Esophagus muscularis mucosa (tissue), 4 donors: ENCODE data around the gene GRB7. TPM values are rescaled to one million over a fixed set of nuclear protein-coding genes. Genes with fewer than 3 reads are reported as not detected.
"Not testable (repeated sequence)": the region's sequence is repeated elsewhere in the genome, so short reads cannot be mapped to it uniquely, and the experiment has no call there.

Source experiments
- DNase-seq: peaks from one replicate; pipeline ENCODE4 v3.0.0-alpha.2; 2017; ENCODE audit errors: extremely low spot score
- H3K27ac ChIP-seq, 4 donors: fragments of 200-600 bp; sonication (generic); replicated peaks in 1 of 4; 1 replicate in 3 of 4; 2 replicates in 1 of 4; pipeline ENCODE4 v1.5.1; 2016 to 2019; ENCODE audit warnings: mild to moderate bottlenecking in 1 of 4
- H3K27me3 ChIP-seq, 4 donors: fragments of 200-600 bp; sonication (generic); one replicate each; pipeline versions ENCODE4 v1.5.1 to v1.6.0; 2016 to 2019
- H3K36me3 ChIP-seq, 4 donors: fragments of 200-600 bp; sonication (generic); one replicate each; pipeline ENCODE4 v1.5.1; 2016 to 2019
- H3K4me1 ChIP-seq, 4 donors: fragments of 200-600 bp; sonication (generic); one replicate each; pipeline ENCODE4 v1.5.1; 2016 to 2019
- H3K4me3 ChIP-seq, 4 donors: fragments of 200-600 bp; sonication (generic); 1 replicate in 2 of 4; 2 replicates in 2 of 4; pipeline ENCODE4 v1.5.1; 2016 to 2019; ENCODE audit warnings: mild to moderate bottlenecking in 4 of 4, moderate library complexity in 1 of 4
- H3K9me3 ChIP-seq, 4 donors: fragments of 200-600 bp; sonication (generic); 1 replicate in 3 of 4; 2 replicates in 1 of 4; pipeline ENCODE4 v1.5.1; 2016 to 2019
- CTCF ChIP-seq, 3 experiments: fragments of 200-600 bp in 2 of 3; fragments of 450-650 bp in 1 of 3; sonication (generic) in 2 of 3; IDR thresholded peaks; one replicate each; pipeline ENCODE4 v1.5.1; 2017 to 2019; ENCODE audit warnings: antibody characterized with exemption in 3 of 3, mild to moderate bottlenecking in 2 of 3, moderate library complexity in 1 of 3
- EP300 ChIP-seq: sonication (generic); formaldehyde crosslinking; IDR thresholded peaks from one replicate; pipeline ENCODE4 v1.6.1; 2017; ENCODE audit warnings: antibody characterized with exemption
- POLR2A ChIP-seq: fragments of 450-650 bp; IDR thresholded peaks from one replicate; pipeline ENCODE4 v1.6.1; 2017; ENCODE audit warnings: antibody characterized with exemption, moderate library complexity, mild to moderate bottlenecking, low read depth
- POLR2AphosphoS5 ChIP-seq, 2 donors: sonication (generic); formaldehyde crosslinking; IDR thresholded peaks; one replicate each; pipeline ENCODE4 v1.6.1; 2017; ENCODE audit warnings: antibody characterized with exemption in 2 of 2
- WGBS: methylation state at CpG from one replicate; pipeline ENCODE4 v1.1.5; 2018; 5-methylcytosine and 5-hydroxymethylcytosine counted together
- intact Hi-C: fragments of 100-400 bp; cut with DNase I; formaldehyde crosslinking; loops from one replicate; pipeline ENCODE4 v1.15.1; 2023
- total RNA-seq, 4 donors: library from RNA; depleted of rRNA; stranded (reverse); fragments of >200 nt; gene quantifications; one replicate each; pipeline versions ENCODE4 v1.1.0 to v1.2.1, GENCODE V29; 2016

Gene GRB7
- total RNA-seq, 4 donors from 2014 or later, result 0.23 to 0.83 (median 0.55) TPM

GRCh38 chr17:39706921-39707337 lies 30.8 kb upstream of the GRB7 start:
- H3K4me3 ChIP-seq, result no peak overlapping the region
- peak overlapping the region in 2 of 4 donors; percentile 13 to 14 for H3K27ac ChIP-seq
- 85% methylated on average over 4 of the region's 7 CpGs for WGBS
- H3K27me3 ChIP-seq, result no peaks in the 10 kb centered on the region
- H3K36me3 ChIP-seq, result peaks cover 34 to 57% (median 54%) of the 10 kb centered on the region in 4 donors
- TF ChIP-seq POLR2A (no peak), POLR2AphosphoS5 (IDR thresholded peaks at IDR 0.05) (no peak), CTCF (IDR thresholded peaks at IDR 0.05) (no peak), EP300 (no peak)
- DNase-seq, result no peak
- H3K4me1 ChIP-seq, result peaks cover 19 to 39% (median 34%) of the 10 kb centered on the region in 4 donors
- no peaks in the 10 kb centered on the region for H3K9me3 ChIP-seq
- intact Hi-C loops, result no loop called here

- no peaks in the 10 kb centered on the region for H3K27me3 ChIP-seq
- peaks cover 37 to 81% (median 76%) of the 10 kb centered on the region in 4 donors for H3K36me3 ChIP-seq
- H3K4me3 ChIP-seq, result no peak overlapping the region
- intact Hi-C loops, result no loop called here
- 94% methylated on average over 14 of the region's 14 CpGs for WGBS
- H3K9me3 ChIP-seq, result no peaks in the 10 kb centered on the region
- peaks cover 14 to 17% (median 16%) of the 10 kb centered on the region in 4 donors for H3K4me1 ChIP-seq
- no peak for DNase-seq
- TF ChIP-seq CTCF (IDR thresholded peaks at IDR 0.05), result no peak
- no peak overlapping the region for H3K27ac ChIP-seq
These were observed 28.3 kb upstream of the GRB7 start for GRCh38 chr17:39709319-39709997.

- DNase-seq, result no peak
- intact Hi-C loops, result no loop called here
- H3K4me3 ChIP-seq, result no peak overlapping the region
- H3K4me1 ChIP-seq, result peaks cover 5 to 9% (median 7%) of the 10 kb centered on the region in 4 donors
- 88% methylated on average over 12 of the region's 20 CpGs for WGBS
- no peaks in the 10 kb centered on the region for H3K9me3 ChIP-seq
- peaks cover 37 to 89% (median 82%) of the 10 kb centered on the region in 4 donors for H3K36me3 ChIP-seq
- no peaks in the 10 kb centered on the region for H3K27me3 ChIP-seq
- H3K27ac ChIP-seq, result no peak overlapping the region
- TF ChIP-seq POLR2A (no peak), EP300 (no peak), CTCF (IDR thresholded peaks at IDR 0.05) (no peak), POLR2AphosphoS5 (IDR thresholded peaks at IDR 0.05) (no peak)
These were observed 27.5 kb upstream of the GRB7 start for GRCh38 chr17:39709998-39710964.

- 91% methylated on average over 11 of the region's 11 CpGs for WGBS
- DNase-seq, H3K9me3 ChIP-seq, H3K4me1 ChIP-seq, H3K4me3 ChIP-seq, H3K27me3 ChIP-seq, intact Hi-C loops, H3K27ac ChIP-seq: not testable (repeated sequence)
- H3K36me3 ChIP-seq, result peaks cover 44 to 97% (median 90%) of the 10 kb centered on the region in 4 donors
These were observed 26.7 kb upstream of the GRB7 start for GRCh38 chr17:39711071-39711470.

GRCh38 chr17:39711851-39712250 lies 25.9 kb upstream of the GRB7 start:
- Histone ChIP-seq H3K36me3 (peaks cover 48 to 98% (median 94%) of the 10 kb centered on the region in 4 donors), H3K9me3 (no peaks in the 10 kb centered on the region), H3K27ac (no peak overlapping the region), H3K4me1 (peaks cover 0 to 5% (median 0%) of the 10 kb centered on the region in 4 donors), H3K4me3 (no peak overlapping the region), H3K27me3 (no peaks in the 10 kb centered on the region)
- intact Hi-C loops, result no loop called here
- TF ChIP-seq POLR2AphosphoS5 (IDR thresholded peaks at IDR 0.05) (no peak), CTCF (IDR thresholded peaks at IDR 0.05) (no peak), EP300 (no peak), POLR2A (no peak)
- no peak for DNase-seq
- 81% methylated on average over 10 of the region's 10 CpGs for WGBS
